Tibial nerve (tissue), 4 donors: Measurements from ENCODE around the gene GNGT1. TPM values are rescaled to one million over a fixed set of nuclear protein-coding genes. Genes with fewer than 3 reads are reported as not detected.

Source experiments
- DNase-seq, 2 donors: peaks; one replicate each; pipeline ENCODE4 v3.0.0-alpha.2; 2019; ENCODE audit warnings: low spot score in 2 of 2
- H3K27ac ChIP-seq, 4 donors: fragments of 200-600 bp; sonication (generic) in 3 of 4; one replicate each; pipeline ENCODE4 v1.5.1; 2017 to 2019; ENCODE audit warnings: mild to moderate bottlenecking in 1 of 4
- H3K27me3 ChIP-seq, 2 donors: fragments of 200-600 bp; sonication (generic) in 1 of 2; one replicate each; pipeline versions ENCODE4 v1.5.1 to v1.6.0; 2017 to 2019
- H3K36me3 ChIP-seq, 3 donors: fragments of 200-600 bp; sonication (generic); one replicate each; pipeline ENCODE4 v1.5.1; 2018 to 2019
- H3K4me1 ChIP-seq, 4 donors: fragments of 200-600 bp; sonication (generic) in 3 of 4; one replicate each; pipeline ENCODE4 v1.5.1; 2017 to 2019
- H3K4me3 ChIP-seq, 4 donors: fragments of 200-600 bp; sonication (generic) in 3 of 4; one replicate each; pipeline ENCODE4 v1.5.1; 2017 to 2019; ENCODE audit warnings: mild to moderate bottlenecking in 1 of 4, moderate library complexity in 1 of 4
- H3K9me3 ChIP-seq, 4 donors: fragments of 200-600 bp; sonication (generic) in 3 of 4; one replicate each; pipeline ENCODE4 v1.5.1; 2017 to 2019
- EP300 ChIP-seq, 2 donors: sonication (generic); formaldehyde crosslinking; IDR thresholded peaks; one replicate each; pipeline ENCODE4 v1.6.1; 2017; ENCODE audit warnings: antibody characterized with exemption in 2 of 2, mild to moderate bottlenecking in 1 of 2
- POLR2A ChIP-seq, 2 donors: fragments of 450-650 bp; IDR thresholded peaks; one replicate each; pipeline ENCODE4 v1.6.1; 2017; ENCODE audit warnings: antibody characterized with exemption in 2 of 2, mild to moderate bottlenecking in 2 of 2, moderate library complexity in 2 of 2
- WGBS, 2 donors: methylation state at CpG; one replicate each; pipeline ENCODE4 v1.1.5; 2018; 5-methylcytosine and 5-hydroxymethylcytosine counted together
- total RNA-seq, 4 donors: library from RNA; depleted of rRNA; stranded (reverse); fragments of >200 nt; gene quantifications; one replicate each; pipeline ENCODE4 v1.1.0, GENCODE V29; 2016
- TF ChIP-seq, protein P1 (sequence below), 5 experiments: fragments of 200-600 bp in 3 of 5; fragments of 450-650 bp in 2 of 5; sonication (generic) in 3 of 5; IDR thresholded peaks; one replicate each; pipeline ENCODE4 v1.5.1; 2016 to 2019; ENCODE audit warnings: antibody characterized with exemption in 5 of 5, mild to moderate bottlenecking in 3 of 5, moderate library complexity in 2 of 5

The GNGT1 gene
- total RNA-seq, 4 donors from 2014 or later, result not detected

DNA sequence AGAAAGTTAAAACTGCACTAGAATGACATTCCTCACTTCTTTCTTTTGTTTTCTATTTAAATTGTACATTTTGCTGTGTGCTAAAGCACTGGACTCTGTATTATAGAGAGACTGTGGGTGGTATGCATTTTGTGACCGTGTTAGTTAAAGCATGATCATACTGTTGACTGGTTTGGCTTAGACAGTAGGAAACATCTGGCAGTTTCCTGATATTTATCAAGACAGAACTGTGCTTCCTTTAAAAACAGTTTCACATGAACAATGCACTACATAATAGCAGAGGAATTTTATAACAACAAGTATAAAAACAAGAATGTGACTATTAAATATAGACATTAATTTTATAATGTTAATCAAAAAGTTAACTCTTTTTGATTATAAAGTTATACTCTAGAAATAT, 38.3 kb downstream of the GNGT1 start:
- H3K4me3 ChIP-seq, result no peak overlapping the region
- H3K4me1 ChIP-seq, result peaks cover 0 to 7% (median 0%) of the 10 kb centered on the region in 4 donors
- no peaks in the 10 kb centered on the region for H3K36me3 ChIP-seq
- no peaks in the 10 kb centered on the region for H3K9me3 ChIP-seq
- peak overlapping the region in 1 of 4 donors; percentile 27 for H3K27ac ChIP-seq
- DNase-seq, result no peak
- TF ChIP-seq POLR2A (IDR thresholded peaks at IDR 0.05), result no peak
- TF ChIP-seq, protein P1, sequence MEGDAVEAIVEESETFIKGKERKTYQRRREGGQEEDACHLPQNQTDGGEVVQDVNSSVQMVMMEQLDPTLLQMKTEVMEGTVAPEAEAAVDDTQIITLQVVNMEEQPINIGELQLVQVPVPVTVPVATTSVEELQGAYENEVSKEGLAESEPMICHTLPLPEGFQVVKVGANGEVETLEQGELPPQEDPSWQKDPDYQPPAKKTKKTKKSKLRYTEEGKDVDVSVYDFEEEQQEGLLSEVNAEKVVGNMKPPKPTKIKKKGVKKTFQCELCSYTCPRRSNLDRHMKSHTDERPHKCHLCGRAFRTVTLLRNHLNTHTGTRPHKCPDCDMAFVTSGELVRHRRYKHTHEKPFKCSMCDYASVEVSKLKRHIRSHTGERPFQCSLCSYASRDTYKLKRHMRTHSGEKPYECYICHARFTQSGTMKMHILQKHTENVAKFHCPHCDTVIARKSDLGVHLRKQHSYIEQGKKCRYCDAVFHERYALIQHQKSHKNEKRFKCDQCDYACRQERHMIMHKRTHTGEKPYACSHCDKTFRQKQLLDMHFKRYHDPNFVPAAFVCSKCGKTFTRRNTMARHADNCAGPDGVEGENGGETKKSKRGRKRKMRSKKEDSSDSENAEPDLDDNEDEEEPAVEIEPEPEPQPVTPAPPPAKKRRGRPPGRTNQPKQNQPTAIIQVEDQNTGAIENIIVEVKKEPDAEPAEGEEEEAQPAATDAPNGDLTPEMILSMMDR (IDR thresholded peaks at IDR 0.05), result no peak
- TF ChIP-seq EP300 (IDR thresholded peaks at IDR 0.05), result no peak
- 2 to 4% methylated on average over 1 of the region's 1 CpG for WGBS, 2 donors
- H3K27me3 ChIP-seq, result no peaks in the 10 kb centered on the region

DNA sequence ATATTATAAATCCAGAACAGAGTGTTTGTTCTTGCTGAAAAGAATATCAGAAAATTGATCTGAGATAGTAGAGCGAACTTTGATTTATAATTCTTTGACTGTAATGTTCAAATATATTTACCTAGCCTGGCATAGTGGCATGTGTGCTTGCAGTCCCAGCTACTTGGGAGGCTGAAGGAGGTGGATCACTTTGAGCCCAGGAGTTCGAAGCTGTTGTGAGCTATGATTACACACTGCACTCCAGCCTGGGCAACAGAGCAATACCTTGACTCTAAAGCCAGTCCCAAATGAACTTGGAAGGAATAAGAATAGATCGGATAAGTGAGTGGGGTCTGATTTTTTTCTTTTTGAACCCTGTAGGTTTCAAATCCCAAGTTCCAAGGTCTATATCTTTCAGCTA, 38.7 kb downstream of the GNGT1 start:
- H3K4me3 ChIP-seq, result no peak overlapping the region
- H3K4me1 ChIP-seq, result peaks cover 0 to 7% (median 0%) of the 10 kb centered on the region in 4 donors
- WGBS, 2 donors, result 25 to 39% methylated on average over 3 of the region's 3 CpGs
- H3K27me3 ChIP-seq, result no peaks in the 10 kb centered on the region
- H3K9me3 ChIP-seq, result no peaks in the 10 kb centered on the region
- H3K36me3 ChIP-seq, result no peaks in the 10 kb centered on the region
- DNase-seq, result no peak
- TF ChIP-seq POLR2A (IDR thresholded peaks at IDR 0.05) (no peak), EP300 (IDR thresholded peaks at IDR 0.05) (no peak)
- TF ChIP-seq, protein P1 (IDR thresholded peaks at IDR 0.05), result no peak
- H3K27ac ChIP-seq, result peak overlapping the region in 1 of 4 donors; percentile 27

DNA sequence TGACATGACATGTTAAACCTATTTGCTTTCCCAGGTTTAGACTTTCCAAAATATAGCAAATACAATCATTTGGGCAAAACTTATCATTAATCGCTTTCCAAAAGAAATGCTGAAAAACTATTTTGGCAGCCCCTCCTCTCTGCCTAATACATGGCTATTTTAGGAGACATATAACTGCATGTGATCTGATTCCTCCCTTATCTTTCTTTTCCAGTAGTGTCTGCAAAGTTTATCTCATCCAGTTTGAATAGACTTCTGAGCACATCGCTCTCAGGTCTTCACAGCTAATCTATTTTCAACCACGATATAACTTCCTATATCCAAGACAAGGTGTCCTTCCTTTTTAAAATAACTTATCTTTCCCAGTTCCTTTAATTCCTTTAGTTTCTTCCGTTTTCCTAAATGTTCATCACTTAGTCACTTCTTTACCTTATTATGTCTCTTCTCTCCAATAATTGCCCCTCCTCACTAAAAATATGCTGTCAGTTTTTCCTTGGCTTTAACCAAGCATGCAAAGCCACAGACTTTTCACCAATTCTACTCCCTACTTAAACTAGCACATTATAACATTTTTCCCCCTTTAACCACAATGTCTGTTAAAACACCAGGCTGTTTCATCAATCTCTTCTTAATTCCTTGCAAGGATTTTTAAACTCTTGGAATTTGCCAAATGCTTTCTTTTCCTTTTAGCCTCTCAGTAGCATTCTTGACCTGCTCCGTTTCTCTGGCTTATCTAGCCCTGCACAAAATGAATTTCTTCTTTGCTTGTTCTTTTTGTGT, 39.6 kb downstream of the GNGT1 start:
- H3K4me3 ChIP-seq, result no peak overlapping the region
- WGBS, 2 donors, result 59 to 65% methylated on average over 5 of the region's 5 CpGs
- no peak for DNase-seq
- peak overlapping the region in 1 of 4 donors; percentile 27 for H3K27ac ChIP-seq
- no peaks in the 10 kb centered on the region for H3K36me3 ChIP-seq
- H3K27me3 ChIP-seq, result no peaks in the 10 kb centered on the region
- TF ChIP-seq POLR2A (IDR thresholded peaks at IDR 0.05) (no peak), EP300 (IDR thresholded peaks at IDR 0.05) (no peak)
- TF ChIP-seq, protein P1 (IDR thresholded peaks at IDR 0.05), result no peak
- H3K9me3 ChIP-seq, result no peaks in the 10 kb centered on the region
- peaks cover 0 to 7% (median 0%) of the 10 kb centered on the region in 4 donors for H3K4me1 ChIP-seq

DNA sequence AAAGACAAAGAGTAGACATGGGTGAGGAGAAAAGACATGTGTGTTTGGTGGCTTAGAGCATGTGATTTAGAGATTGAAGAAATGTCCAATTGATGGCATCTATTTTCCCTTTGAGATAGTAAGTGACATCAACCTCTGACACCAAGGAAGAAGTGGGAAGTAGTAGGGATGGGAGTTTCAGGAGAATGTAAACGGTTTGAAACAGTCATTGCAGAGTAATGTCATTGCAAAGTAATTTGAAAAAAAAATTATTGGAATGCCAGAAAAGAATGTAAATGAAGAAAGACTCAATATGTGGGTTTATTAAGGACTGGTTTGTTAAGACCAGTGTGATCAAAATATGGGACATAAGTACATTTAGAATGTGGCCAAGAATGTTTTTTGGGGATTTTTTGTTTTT, 41.7 kb downstream of the GNGT1 start:
- Histone ChIP-seq H3K4me3 (no peak overlapping the region), H3K9me3 (no peaks in the 10 kb centered on the region), H3K27me3 (no peaks in the 10 kb centered on the region), H3K4me1 (peaks cover 0 to 7% (median 0%) of the 10 kb centered on the region in 4 donors), H3K36me3 (no peaks in the 10 kb centered on the region), H3K27ac (no peak overlapping the region)
- TF ChIP-seq POLR2A (IDR thresholded peaks at IDR 0.05) (no peak), EP300 (IDR thresholded peaks at IDR 0.05) (no peak)
- TF ChIP-seq, protein P1 (IDR thresholded peaks at IDR 0.05), result no peak
- 38 to 53% methylated on average over 1 of the region's 1 CpG for WGBS, 2 donors
- no peak for DNase-seq

DNA sequence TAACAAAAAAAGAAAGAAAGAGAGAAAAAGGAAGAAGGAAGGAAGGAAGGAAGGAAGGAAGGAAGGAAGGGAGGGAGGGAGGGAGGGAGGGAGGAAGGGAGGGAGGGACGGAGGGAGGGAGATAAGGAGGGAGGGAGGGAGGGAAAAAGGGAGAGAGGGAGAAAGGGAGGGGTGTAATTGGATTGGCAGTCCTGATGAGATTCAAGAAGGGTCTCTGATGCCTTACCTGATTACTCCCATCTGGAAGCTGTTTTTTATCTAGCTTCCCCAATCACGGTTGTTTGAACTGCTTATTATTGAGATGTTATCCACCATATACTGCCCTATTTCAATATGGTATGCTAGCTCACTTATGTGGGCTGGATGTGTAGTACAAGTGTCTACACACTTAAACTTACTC, 42.5 kb downstream of the GNGT1 start:
- H3K27me3 ChIP-seq, result no peaks in the 10 kb centered on the region
- H3K27ac ChIP-seq, result no peak overlapping the region
- H3K4me3 ChIP-seq, result no peak overlapping the region
- DNase-seq, result no peak
- no peaks in the 10 kb centered on the region for H3K9me3 ChIP-seq
- 73 to 85% methylated on average over 2 of the region's 2 CpGs for WGBS, 2 donors
- H3K36me3 ChIP-seq, result no peaks in the 10 kb centered on the region
- H3K4me1 ChIP-seq, result peaks cover 0 to 7% (median 0%) of the 10 kb centered on the region in 4 donors
- TF ChIP-seq POLR2A (IDR thresholded peaks at IDR 0.05) (no peak), EP300 (IDR thresholded peaks at IDR 0.05) (no peak)
- TF ChIP-seq, protein P1 (IDR thresholded peaks at IDR 0.05), result no peak
